GM19043 (cell line): ENCODE measurements around the gene AGMO.

ENCODE experiments used
- ATAC-seq: cut with Tn5 transposase; IDR thresholded peaks from one replicate; pipeline ENCODE4 v1.9.1; 2021; ENCODE audit warnings: low read depth; ENCODE audit not compliant: unreplicated experiment

AGMO gene

DNA sequence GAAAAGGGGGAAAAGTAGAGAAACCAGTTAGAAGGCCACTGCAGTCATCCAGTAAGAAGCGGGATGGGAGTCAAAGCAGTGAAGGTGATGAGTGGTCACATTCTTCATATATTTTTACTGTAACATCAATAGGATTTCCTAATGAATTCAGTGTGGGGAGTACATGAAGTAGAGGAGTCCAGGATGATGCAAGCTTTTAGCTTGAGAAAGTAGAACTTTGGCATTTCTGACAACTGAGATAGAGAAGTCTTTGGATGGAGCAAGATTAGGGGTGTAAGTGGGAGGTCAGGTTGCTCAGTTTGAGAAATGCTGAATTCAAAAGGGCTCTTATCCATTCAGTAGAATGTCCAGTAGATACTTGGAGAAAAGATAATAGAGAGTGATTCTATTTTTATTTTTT lies 395.2 kb downstream of the AGMO start:
- no peak for ATAC-seq

DNA sequence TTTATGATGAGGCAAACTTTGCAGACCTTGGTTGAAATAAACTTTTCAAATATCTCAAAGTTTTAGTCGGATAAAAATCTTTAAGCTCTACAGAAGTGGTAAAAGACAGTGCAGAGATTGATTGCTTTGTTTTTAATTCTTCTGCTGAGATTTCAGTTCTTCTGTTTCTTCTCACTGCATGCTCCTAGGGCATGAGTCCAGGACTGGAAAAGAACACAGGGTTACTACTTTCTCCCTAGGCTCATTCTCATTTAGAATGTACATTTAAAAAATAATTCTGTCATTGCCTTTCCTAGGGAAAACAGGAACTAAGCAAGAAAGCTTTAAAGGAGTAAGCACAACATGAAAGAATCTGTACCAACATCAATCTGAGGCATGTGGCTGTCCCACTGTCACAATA lies 402.6 kb downstream of the AGMO start:
- no peak for ATAC-seq

DNA sequence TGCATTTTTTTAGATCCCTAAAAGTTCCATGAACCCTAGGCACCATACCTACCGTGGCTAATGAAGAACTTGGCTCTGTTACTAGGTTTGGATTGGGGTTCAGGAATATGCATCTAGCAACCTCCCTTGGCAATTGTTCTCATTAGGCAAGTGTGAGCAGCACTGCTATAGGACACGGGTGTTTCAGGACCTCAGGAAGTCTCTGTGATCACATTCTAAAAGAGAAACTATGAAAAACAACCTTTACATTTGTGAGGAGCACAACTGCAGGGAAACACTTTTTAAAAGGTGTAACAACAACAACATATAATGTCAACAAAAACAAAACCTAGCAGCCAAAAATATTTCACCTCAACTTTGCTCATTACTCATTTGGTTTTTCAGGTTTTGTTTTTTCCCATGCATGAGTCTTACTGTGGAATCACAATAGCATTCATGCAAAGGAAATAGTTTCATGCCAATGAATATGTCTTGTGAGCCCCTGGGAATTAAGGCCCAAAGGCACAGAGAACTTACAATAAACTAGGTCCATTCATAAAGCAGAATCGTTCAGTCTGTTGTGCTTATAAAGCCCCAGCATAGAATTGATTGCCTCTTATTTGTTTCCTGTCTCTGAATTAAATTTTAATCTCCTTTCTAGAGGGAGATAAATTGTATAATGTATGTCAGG lies 403.5 kb downstream of the AGMO start:
- no peak for ATAC-seq
